ENCODE measurements around the gene MYL6.
"Not testable (repeated sequence)": the region's sequence is repeated elsewhere in the genome, so short reads cannot be mapped to it uniquely, and the experiment has no call there.

MYL6 gene

DNA sequence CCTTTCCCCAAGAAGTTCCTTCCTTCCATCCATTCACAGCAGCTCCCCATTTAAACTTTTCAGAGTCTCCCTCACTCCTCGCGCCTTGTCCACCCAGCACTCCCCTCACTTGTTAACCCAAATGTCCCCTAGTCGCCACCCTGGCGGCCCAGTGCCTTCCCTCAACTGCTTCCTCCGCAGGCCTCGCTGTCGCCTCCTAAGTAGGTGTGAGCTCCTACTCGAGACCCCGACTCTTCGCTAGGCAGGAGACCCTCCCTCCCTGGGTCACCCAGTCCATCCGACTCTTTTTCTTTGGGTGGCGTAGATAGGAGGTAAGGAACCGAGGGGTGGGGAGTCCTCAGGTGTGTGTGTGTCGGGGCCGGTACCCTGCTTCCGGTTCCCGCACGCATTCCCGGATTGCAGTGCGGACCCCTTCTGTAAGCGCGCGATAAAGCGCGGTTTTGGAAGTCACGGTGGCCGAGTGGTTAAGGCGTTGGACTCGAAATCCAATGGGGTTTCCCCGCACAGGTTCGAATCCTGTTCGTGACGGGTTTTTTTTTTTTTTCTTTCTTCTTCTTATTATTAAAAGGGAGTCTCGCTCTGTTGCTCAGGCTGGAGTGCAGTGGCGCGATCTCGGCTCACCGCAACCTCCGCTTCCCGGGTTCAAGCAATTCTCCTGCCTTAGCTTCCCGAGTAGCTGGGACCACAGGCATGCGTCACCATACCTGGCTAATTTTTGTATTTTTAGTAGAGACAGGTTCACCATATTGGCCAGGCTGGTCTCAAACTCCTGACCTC lies 31.9 kb downstream of the MYL6 start:
- CTCF ChIA-PET, result interaction anchor here (0.6 to 3.2 kb wide), 19 partner anchors 10 to 324 kb away, joined by 3 to 32 read pairs (median 5); partner anchors contain the start of genes ANKRD52, ESYT1, PA2G4 and RNF41
- TF ChIP-seq CTBP1 (IDR thresholded peaks at IDR 0.05; ENCODE audit: borderline replicate concordance) (no peak), BHLHE40 (IDR thresholded peaks at IDR 0.05; ENCODE audit: borderline replicate concordance) (no peak), SUZ12 (IDR thresholded peaks at IDR 0.05) (no peak), NFRKB (IDR thresholded peaks at IDR 0.05) (no peak), FOXA1 (IDR thresholded peaks at IDR 0.05) (no peak), ARNT (IDR thresholded peaks at IDR 0.05) (no peak), FOXM1 (IDR thresholded peaks at IDR 0.05; ENCODE audit: borderline replicate concordance) (peak; percentile 24; the same call in 1 of the 2 replicates), FOXK2 (IDR thresholded peaks at IDR 0.05) (no peak), HDGF (IDR thresholded peaks at IDR 0.05; ENCODE audit: borderline replicate concordance) (no peak), PKNOX1 (IDR thresholded peaks at IDR 0.05) (no peak), ZNF384 (IDR thresholded peaks at IDR 0.05) (peak; percentile 96), ELF4 (IDR thresholded peaks at IDR 0.05) (peak; percentile 82), SP1 (IDR thresholded peaks at IDR 0.05) (no peak), TARDBP (IDR thresholded peaks at IDR 0.05) (no peak), LEF1 (IDR thresholded peaks at IDR 0.05; ENCODE audit: borderline replicate concordance) (no peak), L3MBTL2 (conservative IDR thresholded peaks at IDR 0.05) (peak; percentile 73)
- peak; percentile 83 for DNase-seq (ENCODE audit: extremely low spot score)
- POLR2A ChIA-PET, result interaction anchor here (0.8 to 5.3 kb wide), 26 partner anchors 9 to 193 kb away, joined by 3 to 66 read pairs (median 6); partner anchors contain the start of genes ANKRD52, COQ10A, ESYT1 and MYL6

DNA sequence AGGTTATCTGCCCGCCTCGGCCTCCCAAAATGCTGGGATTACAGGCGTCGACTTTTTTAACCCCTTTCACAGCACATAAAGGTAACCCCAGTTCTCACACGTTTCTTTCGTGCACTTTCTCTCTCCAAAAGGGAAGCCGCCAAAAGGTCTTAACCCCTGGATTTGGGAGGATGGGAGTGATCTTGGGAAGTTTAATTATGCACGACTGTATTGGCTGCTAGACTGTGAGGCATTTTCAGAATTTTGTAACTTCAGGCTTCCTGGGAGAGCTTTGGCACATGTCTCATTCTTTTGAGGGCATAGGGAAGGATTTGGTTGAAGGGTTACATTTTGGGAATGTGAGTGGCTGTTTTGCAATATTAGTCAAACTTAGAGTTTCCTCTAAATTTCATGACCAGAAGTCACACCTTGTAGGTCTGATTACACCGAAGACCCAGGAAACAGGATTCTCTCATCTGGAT lies 32.6 kb downstream of the MYL6 start:
- no peak for DNase-seq (ENCODE audit: extremely low spot score)
- CTCF ChIA-PET, result interaction anchor here (2.1 kb wide), 1 partner anchor 73 kb away, joined by 7 read pairs; the partner anchor contains the start of gene ZC3H10
- POLR2A ChIA-PET, result interaction anchor here (1.5 to 5.3 kb wide), 4 partner anchors 11 to 72 kb away, joined by 6 to 66 read pairs (median 32); partner anchors contain the start of genes RNF41 and ZC3H10
- TF ChIP-seq SP1 (IDR thresholded peaks at IDR 0.05) (no peak), ELF4 (IDR thresholded peaks at IDR 0.05) (no peak), HDGF (IDR thresholded peaks at IDR 0.05; ENCODE audit: borderline replicate concordance) (no peak), ARNT (IDR thresholded peaks at IDR 0.05) (no peak), L3MBTL2 (conservative IDR thresholded peaks at IDR 0.05) (peak; percentile 83)

DNA sequence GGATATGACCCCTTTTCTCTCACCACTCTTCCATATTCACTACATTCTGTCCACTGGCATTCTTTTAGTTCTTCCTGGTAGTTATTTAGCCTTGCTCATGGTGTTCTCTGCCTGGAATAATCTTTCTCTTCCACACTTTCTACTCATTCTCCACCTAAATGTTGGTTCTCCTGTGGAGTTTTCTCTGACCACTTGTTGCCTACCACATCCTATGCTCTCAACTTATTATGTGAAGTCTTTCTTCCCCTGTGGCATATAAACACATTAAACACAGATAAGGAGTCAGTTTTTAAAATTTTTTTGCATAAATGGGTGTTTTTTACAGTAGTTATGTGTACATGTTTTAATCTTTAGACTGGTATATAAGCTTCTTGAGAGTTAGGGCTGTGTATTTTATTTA lies 34.4 kb downstream of the MYL6 start:
- DNase-seq (ENCODE audit: extremely low spot score), result no peak
- TF ChIP-seq ZNF384 (IDR thresholded peaks at IDR 0.05), result no peak
- TF ChIP-seq FOXA1 (IDR thresholded peaks at IDR 0.05), result no peak
- no peak for TF ChIP-seq HDGF (IDR thresholded peaks at IDR 0.05; ENCODE audit: borderline replicate concordance)
- TF ChIP-seq FOXM1 (IDR thresholded peaks at IDR 0.05; ENCODE audit: borderline replicate concordance), result no peak
- no peak for TF ChIP-seq BHLHE40 (IDR thresholded peaks at IDR 0.05; ENCODE audit: borderline replicate concordance)
- TF ChIP-seq NFRKB (IDR thresholded peaks at IDR 0.05), result no peak
- no peak for TF ChIP-seq ELF4 (IDR thresholded peaks at IDR 0.05)
- TF ChIP-seq SP1 (IDR thresholded peaks at IDR 0.05), result no peak
- no peak for TF ChIP-seq ARNT (IDR thresholded peaks at IDR 0.05)
- TF ChIP-seq LEF1 (IDR thresholded peaks at IDR 0.05; ENCODE audit: borderline replicate concordance), result no peak
- TF ChIP-seq L3MBTL2 (conservative IDR thresholded peaks at IDR 0.05), result no peak
- CTCF ChIA-PET, result interaction anchor here (2.1 kb wide), 1 partner anchor 74 kb away, joined by 7 read pairs; the partner anchor contains the start of gene ZC3H10
- POLR2A ChIA-PET, result interaction anchor here (5.3 kb wide), 1 partner anchor 29 kb away, joined by 66 read pairs; the partner anchor contains the start of gene RNF41

- ChIA-PET CTCF (no interaction called here), POLR2A (no interaction called here)
- TF ChIP-seq BHLHE40 (IDR thresholded peaks at IDR 0.05; ENCODE audit: borderline replicate concordance) (no peak), NFRKB (IDR thresholded peaks at IDR 0.05) (peak; percentile 60)
- DNase-seq (ENCODE audit: extremely low spot score), result peak; percentile 64
These were observed 34.9 kb downstream of the MYL6 start for GRCh38 chr12:56193025-56193578.

GRCh38 chr12:56196818-56197550 lies 38.8 kb downstream of the MYL6 start:
- ChIA-PET CTCF (interaction anchor here (0.7 to 2.2 kb wide), 3 partner anchors 10 to 73 kb away, joined by 4 to 15 read pairs (median 7); partner anchors contain the start of gene RNF41), POLR2A (interaction anchor here (2.0 kb wide), 1 partner anchor 25 kb away, joined by 12 read pairs; the partner anchor contains the start of gene RNF41)
- not testable (repeated sequence) for DNase-seq (ENCODE audit: extremely low spot score)

DNA sequence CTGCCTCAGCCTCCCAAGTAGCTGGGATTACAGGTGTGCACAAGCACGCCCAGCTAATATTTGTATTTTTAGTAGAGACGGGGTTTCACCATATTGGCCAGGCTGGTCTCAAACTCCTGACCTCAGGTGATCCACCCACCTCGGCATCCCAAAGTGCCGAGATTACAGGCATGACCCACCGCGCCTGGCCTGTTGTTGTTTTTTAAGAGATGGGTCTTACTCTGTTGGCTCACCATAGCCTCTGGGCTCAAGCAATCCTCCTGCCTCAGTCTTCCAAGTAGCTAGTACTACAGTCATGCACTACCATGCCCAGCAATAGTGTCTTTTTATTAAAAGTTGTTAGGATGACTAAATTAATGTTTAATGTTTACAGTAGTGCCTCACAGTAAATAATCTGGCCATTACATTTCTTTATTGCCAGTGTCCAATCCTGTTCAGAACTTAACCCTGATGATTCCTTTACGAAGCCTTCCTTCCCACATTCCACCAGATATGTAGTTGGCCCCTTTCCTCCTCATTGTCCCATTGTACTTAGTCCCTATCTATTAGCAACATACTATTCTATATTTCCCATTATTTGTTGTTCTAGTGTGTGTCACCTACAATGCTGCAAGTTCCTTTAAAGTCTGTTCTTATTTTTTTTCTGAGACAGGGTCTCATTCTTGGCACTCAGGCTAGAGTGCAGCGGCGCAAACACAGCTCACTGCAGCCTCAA lies 39.9 kb downstream of the MYL6 start:
- TF ChIP-seq PKNOX1 (IDR thresholded peaks at IDR 0.05) (no peak), SUZ12 (IDR thresholded peaks at IDR 0.05) (no peak), ARNT (IDR thresholded peaks at IDR 0.05) (no peak), NFRKB (IDR thresholded peaks at IDR 0.05) (no peak), ELF4 (IDR thresholded peaks at IDR 0.05) (no peak), ZNF384 (IDR thresholded peaks at IDR 0.05) (no peak), FOXA1 (IDR thresholded peaks at IDR 0.05) (no peak), SP1 (IDR thresholded peaks at IDR 0.05) (no peak), FOXM1 (IDR thresholded peaks at IDR 0.05; ENCODE audit: borderline replicate concordance) (no peak), BHLHE40 (IDR thresholded peaks at IDR 0.05; ENCODE audit: borderline replicate concordance) (no peak), TARDBP (IDR thresholded peaks at IDR 0.05) (no peak), L3MBTL2 (conservative IDR thresholded peaks at IDR 0.05) (no peak), FOXK2 (IDR thresholded peaks at IDR 0.05) (no peak), CTBP1 (IDR thresholded peaks at IDR 0.05; ENCODE audit: borderline replicate concordance) (no peak), LEF1 (IDR thresholded peaks at IDR 0.05; ENCODE audit: borderline replicate concordance) (no peak), HDGF (IDR thresholded peaks at IDR 0.05; ENCODE audit: borderline replicate concordance) (no peak)
- CTCF ChIA-PET, result interaction anchor here (0.7 to 2.2 kb wide), 2 partner anchors 9 to 24 kb away, joined by 3 to 15 read pairs; partner anchors contain the start of gene RNF41
- DNase-seq (ENCODE audit: extremely low spot score), result no peak
- POLR2A ChIA-PET, result interaction anchor here (1.9 to 2.0 kb wide), 2 partner anchors 24 kb away, joined by 8 to 12 read pairs; partner anchors contain the start of gene RNF41

Measured in HEK293T (cell line).